HEK293 (cell line): ENCODE measurements around the gene EPHB1.

Experiments used
- CTCF ChIA-PET: fragments of 350-600 bp; formaldehyde crosslinking; extraction: SDS; loops from one replicate; lab custom pipeline; 2021; ENCODE audit warnings: antibody characterized with exemption; lab: Yijun Ruan, JAX
- POLR2A ChIA-PET: fragments of 300-600 bp; formaldehyde crosslinking; extraction: SDS; loops from one replicate; lab custom pipeline; 2020; ENCODE audit warnings: antibody characterized with exemption, inconsistent platforms; lab: Yijun Ruan, JAX
- H3K27ac ChIP-seq: fragments of 200-500 bp; sonication (Bioruptor generic); 2 replicates; pipeline ENCODE4 v1.5.1; 2014; ENCODE audit warnings: low read depth, low read length, control low read depth, inconsistent platforms; ENCODE audit errors: extremely low read depth
- H3K36me3 ChIP-seq, 2 experiments: fragments of 200-500 bp in 1 of 2; sonication (Bioruptor generic) in 1 of 2; 1 replicate in 1 of 2; 2 replicates in 1 of 2; pipeline ENCODE4 v1.5.1; 2014 to 2017; ENCODE audit warnings: inconsistent platforms in 2 of 2, low read length in 2 of 2; ENCODE audit not compliant: control insufficient read depth in 2 of 2, insufficient read depth in 1 of 2
- H3K4me1 ChIP-seq: fragments of 200-500 bp; sonication (Bioruptor generic); 2 replicates; pipeline ENCODE4 v1.5.1; 2014; ENCODE audit warnings: mild to moderate bottlenecking, low read length, inconsistent platforms; ENCODE audit not compliant: control insufficient read depth, insufficient read depth
- H3K4me3 ChIP-seq: 2 replicates; pipeline ENCODE4 v1.5.1; 2011; ENCODE audit warnings: low read depth, mild to moderate bottlenecking, control low read depth, low read length, moderate library complexity
- H3K9me3 ChIP-seq: fragments of 200-500 bp; sonication (Bioruptor generic); 2 replicates; pipeline ENCODE4 v1.5.1; 2014; ENCODE audit warnings: low read depth, low read length, inconsistent platforms; ENCODE audit not compliant: control insufficient read depth, insufficient read depth
- EGR2 ChIP-seq: fragments of 450-650 bp; formaldehyde crosslinking; IDR thresholded peaks from 2 replicates; pipeline ENCODE4 v1.5.1; 2016; ENCODE audit warnings: low read depth, missing biosample characterization, missing genetic modification characterization
- KLF9 ChIP-seq: fragments of 450-650 bp; formaldehyde crosslinking; IDR thresholded peaks from 2 replicates; pipeline ENCODE4 v1.5.1; 2016; ENCODE audit warnings: missing biosample characterization, missing genetic modification characterization, low read depth
- MYNN ChIP-seq: fragments of 450-650 bp; formaldehyde crosslinking; IDR thresholded peaks from 2 replicates; pipeline ENCODE4 v1.5.1; 2016; ENCODE audit warnings: missing biosample characterization, missing genetic modification characterization, borderline replicate concordance
- PATZ1 ChIP-seq: fragments of 450-650 bp; formaldehyde crosslinking; IDR thresholded peaks from 2 replicates; pipeline ENCODE4 v1.5.1; 2016; ENCODE audit warnings: missing biosample characterization, missing genetic modification characterization
- SP3 ChIP-seq: fragments of 450-650 bp; formaldehyde crosslinking; IDR thresholded peaks from 2 replicates; pipeline ENCODE4 v1.5.1; 2016; ENCODE audit warnings: missing biosample characterization, missing genetic modification characterization
- TRIM28 ChIP-seq: IDR thresholded peaks from 2 replicates; pipeline ENCODE4 v1.6.1; 2011; ENCODE audit warnings: low read length, control low read depth, borderline replicate concordance
- ZFHX2 ChIP-seq: fragments of 450-650 bp; formaldehyde crosslinking; conservative IDR thresholded peaks from 2 replicates; pipeline ENCODE4 v1.5.1; 2016; ENCODE audit warnings: missing biosample characterization, missing genetic modification characterization
- ZNF138 ChIP-seq: fragments of 450-650 bp; formaldehyde crosslinking; IDR thresholded peaks from 2 replicates; pipeline ENCODE4 v1.5.1; 2016; ENCODE audit warnings: missing biosample characterization, missing genetic modification characterization, borderline replicate concordance
- ZNF16 ChIP-seq: fragments of 450-650 bp; formaldehyde crosslinking; IDR thresholded peaks from 2 replicates; pipeline ENCODE4 v1.5.1; 2016; ENCODE audit warnings: low read depth, missing biosample characterization, missing genetic modification characterization
- ZNF174 ChIP-seq: fragments of 450-650 bp; formaldehyde crosslinking; IDR thresholded peaks from 2 replicates; pipeline ENCODE4 v1.5.0; 2017; ENCODE audit warnings: missing biosample characterization, mild to moderate bottlenecking, missing genetic modification characterization
- ZNF214 ChIP-seq: fragments of 450-650 bp; formaldehyde crosslinking; IDR thresholded peaks from 2 replicates; pipeline ENCODE4 v1.5.1; 2017; ENCODE audit warnings: missing biosample characterization, mild to moderate bottlenecking, missing genetic modification characterization, borderline replicate concordance
- ZNF24 ChIP-seq: fragments of 450-650 bp; formaldehyde crosslinking; IDR thresholded peaks from 2 replicates; pipeline ENCODE4 v1.5.1; 2016; ENCODE audit warnings: missing biosample characterization, missing genetic modification characterization
- ZNF248 ChIP-seq: fragments of 450-650 bp; formaldehyde crosslinking; IDR thresholded peaks from 2 replicates; pipeline ENCODE4 v1.5.1; 2017; ENCODE audit warnings: missing biosample characterization, missing genetic modification characterization
- ZNF26 ChIP-seq: fragments of 450-650 bp; formaldehyde crosslinking; IDR thresholded peaks from 2 replicates; pipeline ENCODE4 v1.5.1; 2016; ENCODE audit warnings: missing biosample characterization, missing genetic modification characterization
- ZNF280D ChIP-seq: fragments of 450-650 bp; formaldehyde crosslinking; IDR thresholded peaks from 2 replicates; pipeline ENCODE4 v1.5.1; 2016; ENCODE audit warnings: missing biosample characterization, missing genetic modification characterization
- ZNF311 ChIP-seq: fragments of 450-650 bp; formaldehyde crosslinking; IDR thresholded peaks from 2 replicates; pipeline ENCODE4 v1.5.1; 2017; ENCODE audit warnings: missing biosample characterization, missing genetic modification characterization, borderline replicate concordance
- ZNF335 ChIP-seq: fragments of 450-650 bp; formaldehyde crosslinking; conservative IDR thresholded peaks from 2 replicates; pipeline ENCODE4 v1.5.1; 2016; ENCODE audit warnings: missing biosample characterization, missing genetic modification characterization
- ZNF514 ChIP-seq: fragments of 450-650 bp; formaldehyde crosslinking; IDR thresholded peaks from 2 replicates; pipeline ENCODE4 v1.5.1; 2016; ENCODE audit warnings: missing biosample characterization, missing genetic modification characterization
- ZNF555 ChIP-seq: fragments of 450-650 bp; formaldehyde crosslinking; conservative IDR thresholded peaks from 2 replicates; pipeline ENCODE4 v1.5.1; 2017; ENCODE audit warnings: missing biosample characterization, mild to moderate bottlenecking, missing genetic modification characterization, inconsistent platforms
- ZNF785 ChIP-seq: fragments of 450-650 bp; formaldehyde crosslinking; IDR thresholded peaks from 2 replicates; pipeline ENCODE4 v1.5.1; 2016; ENCODE audit warnings: missing biosample characterization, missing genetic modification characterization
- TF ChIP-seq, protein P1 (sequence below): fragments of 450-650 bp; formaldehyde crosslinking; IDR thresholded peaks from 2 replicates; pipeline ENCODE4 v1.5.1; 2017; ENCODE audit warnings: missing biosample characterization, missing genetic modification characterization
- TF ChIP-seq, protein P2 (sequence below): fragments of 450-650 bp; formaldehyde crosslinking; optimal IDR thresholded peaks from 2 replicates; pipeline ENCODE3; 2016; ENCODE audit warnings: missing biosample characterization, mild to moderate bottlenecking, missing genetic modification characterization
- TF ChIP-seq, protein P3 (sequence below): fragments of 450-650 bp; formaldehyde crosslinking; IDR thresholded peaks from 2 replicates; pipeline ENCODE4 v1.5.1; 2017; ENCODE audit warnings: missing biosample characterization, missing genetic modification characterization

EPHB1 gene

GRCh38 chr3:134793562-134793961 is 1.5 kb upstream of the EPHB1 start:
- H3K9me3 ChIP-seq = no peaks in the 10 kb centered on the region
- ChIA-PET CTCF (interaction anchor here (1.0 to 4.0 kb wide), 5 partner anchors 7 to 710 kb away, joined by 3 to 47 read pairs (median 5); no protein-coding TSS in a partner anchor), POLR2A (interaction anchor here (0.7 kb wide), 1 partner anchor 252 kb away, joined by 3 read pairs; no protein-coding TSS in a partner anchor)
- H3K4me3 ChIP-seq = no peak overlapping the region
- H3K27ac ChIP-seq = no peak overlapping the region
- TF ChIP-seq ZNF16 (tag by site-specific recombination) (no peak), TRIM28 (no peak), ZNF311 (tag by site-specific recombination) (no peak), ZNF248 (no peak), EGR2 (tag by site-specific recombination) (peak; percentile 62; the same call in 1 of the 2 replicates), ZNF514 (tag by site-specific recombination) (no peak), MYNN (tag by site-specific recombination) (no peak), ZNF785 (no peak), KLF9 (tag by site-specific recombination) (no peak), ZNF335 (tag by site-specific recombination) (no peak), ZNF174 (no peak), ZFHX2 (tag by site-specific recombination) (peak; percentile 46), ZNF138 (no peak), SP3 (tag by site-specific recombination) (no peak)
- TF ChIP-seq, protein P1, sequence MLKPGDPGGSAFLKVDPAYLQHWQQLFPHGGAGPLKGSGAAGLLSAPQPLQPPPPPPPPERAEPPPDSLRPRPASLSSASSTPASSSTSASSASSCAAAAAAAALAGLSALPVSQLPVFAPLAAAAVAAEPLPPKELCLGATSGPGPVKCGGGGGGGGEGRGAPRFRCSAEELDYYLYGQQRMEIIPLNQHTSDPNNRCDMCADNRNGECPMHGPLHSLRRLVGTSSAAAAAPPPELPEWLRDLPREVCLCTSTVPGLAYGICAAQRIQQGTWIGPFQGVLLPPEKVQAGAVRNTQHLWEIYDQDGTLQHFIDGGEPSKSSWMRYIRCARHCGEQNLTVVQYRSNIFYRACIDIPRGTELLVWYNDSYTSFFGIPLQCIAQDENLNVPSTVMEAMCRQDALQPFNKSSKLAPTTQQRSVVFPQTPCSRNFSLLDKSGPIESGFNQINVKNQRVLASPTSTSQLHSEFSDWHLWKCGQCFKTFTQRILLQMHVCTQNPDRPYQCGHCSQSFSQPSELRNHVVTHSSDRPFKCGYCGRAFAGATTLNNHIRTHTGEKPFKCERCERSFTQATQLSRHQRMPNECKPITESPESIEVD (tag by site-specific recombination) = no peak
- no peaks in the 10 kb centered on the region for H3K4me1 ChIP-seq
- no peaks in the 10 kb centered on the region for H3K36me3 ChIP-seq

GRCh38 chr3:134794323-134794722 is 737 bp upstream of the EPHB1 start:
- POLR2A ChIA-PET = interaction anchor here (0.9 kb wide), 1 partner anchor 491 kb away, joined by 3 read pairs; no protein-coding TSS in a partner anchor
- CTCF ChIA-PET = interaction anchor here (0.6 to 4.0 kb wide), 25 partner anchors 8 to 1247 kb away, joined by 3 to 47 read pairs (median 4); no protein-coding TSS in a partner anchor
- Histone ChIP-seq H3K4me3 (no peak overlapping the region), H3K4me1 (no peaks in the 10 kb centered on the region), H3K9me3 (no peaks in the 10 kb centered on the region), H3K27ac (no peak overlapping the region), H3K36me3 (no peaks in the 10 kb centered on the region)
- TF ChIP-seq ZNF24 = no peak
- no peak for TF ChIP-seq ZNF280D (tag by site-specific recombination)
- no peak for TF ChIP-seq TRIM28
- no peak for TF ChIP-seq ZNF26
- TF ChIP-seq ZNF555 (tag by site-specific recombination) = no peak
- TF ChIP-seq ZNF214 (tag by site-specific recombination) = no peak
- TF ChIP-seq, protein P2, sequence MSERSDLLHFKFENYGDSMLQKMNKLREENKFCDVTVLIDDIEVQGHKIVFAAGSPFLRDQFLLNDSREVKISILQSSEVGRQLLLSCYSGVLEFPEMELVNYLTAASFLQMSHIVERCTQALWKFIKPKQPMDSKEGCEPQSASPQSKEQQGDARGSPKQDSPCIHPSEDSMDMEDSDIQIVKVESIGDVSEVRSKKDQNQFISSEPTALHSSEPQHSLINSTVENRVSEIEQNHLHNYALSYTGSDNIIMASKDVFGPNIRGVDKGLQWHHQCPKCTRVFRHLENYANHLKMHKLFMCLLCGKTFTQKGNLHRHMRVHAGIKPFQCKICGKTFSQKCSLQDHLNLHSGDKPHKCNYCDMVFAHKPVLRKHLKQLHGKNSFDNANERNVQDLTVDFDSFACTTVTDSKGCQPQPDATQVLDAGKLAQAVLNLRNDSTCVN (tag by site-specific recombination) = no peak
- TF ChIP-seq ZNF16 (tag by site-specific recombination) = no peak
- TF ChIP-seq, protein P3, sequence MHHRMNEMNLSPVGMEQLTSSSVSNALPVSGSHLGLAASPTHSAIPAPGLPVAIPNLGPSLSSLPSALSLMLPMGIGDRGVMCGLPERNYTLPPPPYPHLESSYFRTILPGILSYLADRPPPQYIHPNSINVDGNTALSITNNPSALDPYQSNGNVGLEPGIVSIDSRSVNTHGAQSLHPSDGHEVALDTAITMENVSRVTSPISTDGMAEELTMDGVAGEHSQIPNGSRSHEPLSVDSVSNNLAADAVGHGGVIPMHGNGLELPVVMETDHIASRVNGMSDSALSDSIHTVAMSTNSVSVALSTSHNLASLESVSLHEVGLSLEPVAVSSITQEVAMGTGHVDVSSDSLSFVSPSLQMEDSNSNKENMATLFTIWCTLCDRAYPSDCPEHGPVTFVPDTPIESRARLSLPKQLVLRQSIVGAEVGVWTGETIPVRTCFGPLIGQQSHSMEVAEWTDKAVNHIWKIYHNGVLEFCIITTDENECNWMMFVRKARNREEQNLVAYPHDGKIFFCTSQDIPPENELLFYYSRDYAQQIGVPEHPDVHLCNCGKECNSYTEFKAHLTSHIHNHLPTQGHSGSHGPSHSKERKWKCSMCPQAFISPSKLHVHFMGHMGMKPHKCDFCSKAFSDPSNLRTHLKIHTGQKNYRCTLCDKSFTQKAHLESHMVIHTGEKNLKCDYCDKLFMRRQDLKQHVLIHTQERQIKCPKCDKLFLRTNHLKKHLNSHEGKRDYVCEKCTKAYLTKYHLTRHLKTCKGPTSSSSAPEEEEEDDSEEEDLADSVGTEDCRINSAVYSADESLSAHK = no peak
- TF ChIP-seq PATZ1 (tag by site-specific recombination) = no peak
